Left forelimb (tissue), 1 donor: ENCODE data around the gene HDC.

ENCODE experiments used
- DNase-seq: peaks from one replicate; pipeline ENCODE4 v3.0.0-alpha.2; 2018; ENCODE audit warnings: low spot score

HDC gene

GRCh38 chr15:50225057-50225456, 40.5 kb downstream of the HDC start:
- DNase-seq: no peak

- DNase-seq: no peak
These were observed 40.9 kb downstream of the HDC start for GRCh38 chr15:50224606-50225005.

DNA sequence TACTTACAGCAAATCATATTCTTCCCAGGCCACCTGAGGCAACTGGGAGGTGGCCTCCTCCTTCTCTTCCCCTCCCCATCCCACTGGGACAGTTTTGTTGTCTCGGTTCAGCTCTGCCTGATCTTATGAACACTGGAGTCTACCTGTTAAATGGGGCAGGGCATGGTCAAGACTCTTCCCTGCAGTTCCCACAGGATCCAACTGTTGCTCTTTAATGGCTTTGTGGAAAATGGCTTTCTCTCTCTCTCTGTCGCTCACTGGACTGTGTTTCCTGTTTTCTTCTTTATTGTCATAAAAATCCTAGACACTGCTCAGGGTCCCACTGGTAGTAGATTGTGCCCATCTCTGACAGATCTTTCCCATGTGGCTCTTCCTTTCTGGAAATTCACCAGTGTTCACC, 43.3 kb downstream of the HDC start:
- no peak for DNase-seq

DNA sequence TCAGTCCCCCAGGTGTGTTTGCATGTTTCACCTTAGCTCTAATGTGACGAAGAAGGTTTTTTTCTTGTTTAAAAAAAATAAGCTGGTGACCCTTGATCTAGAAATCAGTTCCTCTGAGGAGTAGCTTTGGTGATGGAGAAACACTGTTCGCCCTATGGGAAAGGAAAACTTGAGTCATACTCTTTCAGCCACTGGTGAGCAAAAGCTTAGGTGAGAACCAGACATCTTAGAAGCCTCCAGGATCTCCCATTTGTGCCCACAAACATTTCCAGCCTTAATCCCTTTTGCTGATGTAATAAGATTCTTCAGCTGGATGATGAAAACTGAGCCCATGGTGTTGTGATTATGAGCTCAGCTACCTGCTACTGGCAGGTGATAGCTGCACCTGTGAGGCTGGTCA, 45.7 kb downstream of the HDC start:
- no peak for DNase-seq

DNA sequence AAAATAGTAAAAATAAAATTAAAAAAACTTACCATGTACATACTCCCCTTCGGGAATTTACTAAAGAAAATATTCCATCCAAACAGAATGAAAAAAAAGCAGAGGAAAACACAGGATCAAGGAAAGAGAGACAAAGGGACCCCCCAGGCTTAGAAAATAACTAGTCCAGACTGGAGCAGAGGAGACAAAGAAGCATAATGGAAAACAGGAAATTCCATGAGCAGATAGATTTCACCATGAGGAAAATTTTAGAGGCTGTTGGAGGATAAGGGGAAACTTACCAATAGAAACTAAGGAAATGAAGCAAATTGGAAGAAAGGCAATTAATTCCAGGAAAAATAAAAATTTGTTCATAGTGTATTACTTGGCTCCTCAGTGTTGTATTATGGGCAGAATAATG, 46.8 kb downstream of the HDC start:
- DNase-seq: no peak

DNA sequence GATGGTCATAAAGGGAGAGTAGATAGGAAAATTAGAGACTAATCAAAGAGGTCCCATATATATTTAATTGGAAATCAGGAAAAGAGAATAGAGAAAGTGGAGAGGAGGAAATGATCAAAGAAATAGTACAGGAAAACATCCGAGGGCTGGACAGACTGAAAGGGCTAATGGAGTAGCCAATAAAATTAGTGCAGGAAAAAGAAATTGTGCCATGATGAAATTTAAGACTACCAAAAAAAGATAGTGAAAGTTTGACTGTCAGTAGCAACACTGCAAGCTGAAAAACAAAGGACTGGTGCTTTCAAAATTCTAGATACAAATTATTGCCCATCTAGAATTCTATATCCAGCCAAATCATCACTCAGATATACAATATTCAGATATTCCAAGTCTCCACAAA, 47.2 kb downstream of the HDC start:
- no peak for DNase-seq

- DNase-seq: no peak
These were observed 54.9 kb downstream of the HDC start for GRCh38 chr15:50210462-50211157.

DNA sequence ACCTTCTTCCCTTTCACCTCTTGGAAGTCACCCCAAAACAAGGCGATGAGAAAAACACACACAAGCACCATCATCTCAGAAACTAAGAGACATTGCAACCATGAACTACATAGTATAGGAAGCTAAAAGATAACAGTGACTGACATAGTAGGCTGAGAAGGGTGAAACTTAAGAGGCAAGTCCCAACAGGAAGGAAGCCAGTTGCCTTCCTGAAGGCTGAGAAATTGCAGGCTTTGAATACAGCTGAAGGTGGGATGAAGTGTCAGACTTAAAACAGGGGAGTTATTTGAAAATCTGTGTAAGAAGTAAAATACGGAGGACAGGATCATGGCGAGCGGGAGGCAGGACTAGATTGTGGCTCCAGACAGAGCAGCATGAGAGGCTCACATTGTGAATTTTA, 55.7 kb downstream of the HDC start:
- no peak for DNase-seq

DNA sequence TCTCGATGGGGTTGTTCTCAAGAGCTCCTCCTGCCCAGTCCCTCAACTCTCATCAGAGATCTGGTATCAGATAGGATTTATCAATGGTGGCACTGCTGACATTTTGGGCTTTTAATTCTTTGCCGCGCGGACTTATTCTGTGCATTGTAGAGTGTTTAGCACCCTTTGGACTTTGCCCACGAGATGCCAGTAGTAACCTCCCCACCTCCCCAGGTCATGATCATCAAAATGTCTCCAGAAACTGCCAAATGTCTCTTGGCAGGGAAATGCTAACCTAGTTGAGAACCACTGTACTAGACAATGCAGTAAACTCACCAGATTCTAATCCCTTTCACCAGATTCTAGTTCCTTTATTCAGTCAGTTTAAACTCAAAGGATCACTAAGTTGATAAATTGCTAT, 59.5 kb downstream of the HDC start:
- DNase-seq: no peak

- no peak for DNase-seq
These were observed 63.5 kb downstream of the HDC start for GRCh38 chr15:50202003-50202402.

- DNase-seq: no peak
These were observed 72.5 kb downstream of the HDC start for GRCh38 chr15:50192926-50193620.

GRCh38 chr15:50192164-50192563, 73.4 kb downstream of the HDC start:
- no peak for DNase-seq
